ENCODE data around the gene PDLIM3.
"Not testable (repeated sequence)": the region's sequence is repeated elsewhere in the genome, so short reads cannot be mapped to it uniquely, and the experiment has no call there.

PDLIM3 gene

GRCh38 chr4:185518069-185518468 is 17.2 kb downstream of the PDLIM3 start:
- no peak for DNase-seq

GRCh38 chr4:185515248-185515647 is 20.1 kb downstream of the PDLIM3 start:
- DNase-seq: no peak

GRCh38 chr4:185514182-185514697 is 21.1 kb downstream of the PDLIM3 start:
- DNase-seq: no peak

GRCh38 chr4:185513489-185514181 is 21.7 kb downstream of the PDLIM3 start:
- DNase-seq: no peak

- no peak for DNase-seq
These were observed 22.8 kb downstream of the PDLIM3 start for GRCh38 chr4:185512516-185512915.

GRCh38 chr4:185511243-185511642 is 24.1 kb downstream of the PDLIM3 start:
- not testable (repeated sequence) for DNase-seq

- DNase-seq: no peak
These were observed 24.5 kb downstream of the PDLIM3 start for GRCh38 chr4:185510806-185511205.

GRCh38 chr4:185508181-185508580 is 27.1 kb downstream of the PDLIM3 start:
- DNase-seq: no peak

GRCh38 chr4:185506422-185506821 is 28.9 kb downstream of the PDLIM3 start:
- no peak for DNase-seq

- no peak for DNase-seq
These were observed 30.9 kb downstream of the PDLIM3 start for GRCh38 chr4:185504098-185505047.

- DNase-seq: no peak
These were observed 32.9 kb downstream of the PDLIM3 start for GRCh38 chr4:185502386-185502785.

GRCh38 chr4:185500576-185500975 is 34.7 kb downstream of the PDLIM3 start:
- DNase-seq: no peak

- no peak for DNase-seq
These were observed 35.3 kb downstream of the PDLIM3 start for GRCh38 chr4:185500035-185500434.

GRCh38 chr4:185488650-185489049 is 46.7 kb downstream of the PDLIM3 start:
- no peak for DNase-seq

- no peak for DNase-seq
These were observed 53.9 kb downstream of the PDLIM3 start for GRCh38 chr4:185481401-185481800.

GRCh38 chr4:185480016-185480732 is 55.1 kb downstream of the PDLIM3 start:
- no peak for DNase-seq

- DNase-seq: no peak
These were observed 55.8 kb downstream of the PDLIM3 start for GRCh38 chr4:185479507-185479971.

GRCh38 chr4:185473247-185473646 is 62.1 kb downstream of the PDLIM3 start:
- DNase-seq: no peak

GRCh38 chr4:185472103-185472542 is 63.2 kb downstream of the PDLIM3 start:
- no peak for DNase-seq

- peak; percentile 63 for DNase-seq
These were observed 63.8 kb downstream of the PDLIM3 start, which contains the start of gene CCDC110 for GRCh38 chr4:185471235-185472102. CCDC110 (minus strand) TSS chr4:185471733; CDS start chr4:185471683, 50 bp downstream.

- peak; percentile 14 for DNase-seq
These were observed 64.7 kb downstream of the PDLIM3 start for GRCh38 chr4:185470501-185471195.

All from NCI-H774 (cell line).